IMR-90 (cell line): ENCODE measurements around the gene COL4A2. TPM values are rescaled to one million over a fixed set of nuclear protein-coding genes. Genes with fewer than 3 reads are reported as not detected.

Experiments used
- ATAC-seq: fragments of 200-7000 bp; cut with Tn5 transposase; 2 replicates; pipeline ENCODE4 v1.9.1; 2020; ENCODE audit warnings: low read depth, mild to moderate bottlenecking, moderate library complexity
- BruUV-seq: library from RNA; stranded (reverse); fragments of 400-500 nt; replicated peaks from 2 replicates; lab custom pipeline; 2021; lab: Mats Ljungman, UMichigan
- CTCF ChIA-PET: fragments of 300-600 bp; formaldehyde crosslinking; extraction: SDS; loops from one replicate; lab custom pipeline; 2021; ENCODE audit warnings: antibody characterized with exemption; lab: Yijun Ruan, JAX
- POLR2A ChIA-PET: fragments of 300-600 bp; sonication (Branson Sonifier 250); formaldehyde crosslinking; loops from one replicate; lab custom pipeline; 2022; ENCODE audit warnings: antibody characterized with exemption; ENCODE audit not compliant: unreplicated experiment; lab: Charles Lee
- DNase-seq: peaks from one replicate; pipeline ENCODE4 v3.0.0; 2013
- H2AFZ ChIP-seq: replicated peaks from 2 replicates; pipeline ENCODE3; 2013; ENCODE audit warnings: low read length, mild to moderate bottlenecking; ENCODE audit not compliant: poor library complexity
- H2AK5ac ChIP-seq: 2 replicates; pipeline ENCODE4 v1.6.1; 2013; ENCODE audit warnings: low read depth, low read length, inconsistent platforms
- H2AK9ac ChIP-seq: replicated peaks from 2 replicates; pipeline ENCODE3; 2013; ENCODE audit warnings: mild to moderate bottlenecking, low read depth, low read length, moderate library complexity; ENCODE audit not compliant: poor library complexity
- H2BK120ac ChIP-seq: 2 replicates; pipeline ENCODE4 v1.6.1; 2013; ENCODE audit warnings: low read depth, low read length, inconsistent platforms
- H2BK15ac ChIP-seq: 3 replicates; pipeline ENCODE4 v1.6.1; 2013; ENCODE audit warnings: low read depth, low read length, inconsistent platforms
- H2BK20ac ChIP-seq: 2 replicates; pipeline ENCODE4 v1.6.1; 2013; ENCODE audit warnings: low read depth, mild to moderate bottlenecking, inconsistent platforms, low read length, moderate library complexity
- H2BK5ac ChIP-seq: 2 replicates; pipeline ENCODE4 v1.6.1; 2013; ENCODE audit warnings: mild to moderate bottlenecking, low read depth, low read length, inconsistent platforms; ENCODE audit not compliant: poor library complexity, severe bottlenecking
- H3K14ac ChIP-seq: replicated peaks from 2 replicates; pipeline ENCODE4 v1.6.1; 2013; ENCODE audit warnings: low read depth, low read length, inconsistent platforms
- H3K18ac ChIP-seq: 2 replicates; pipeline ENCODE4 v1.6.1; 2013; ENCODE audit warnings: low read depth, low read length, control low read depth
- H3K23ac ChIP-seq: 2 replicates; pipeline ENCODE4 v1.6.1; 2013; ENCODE audit warnings: low read depth, low read length, inconsistent platforms
- H3K27ac ChIP-seq: 2 replicates; pipeline ENCODE4 v1.5.1; 2013; ENCODE audit warnings: mild to moderate bottlenecking, control low read depth, low read length; ENCODE audit not compliant: insufficient read depth
- H3K27me3 ChIP-seq: 2 replicates; pipeline ENCODE4 v1.6.1; 2013; ENCODE audit warnings: low read length; ENCODE audit not compliant: control insufficient read depth, insufficient read depth
- H3K36me3 ChIP-seq: 2 replicates; pipeline ENCODE4 v1.6.1; 2013; ENCODE audit warnings: low read length, mixed read lengths; ENCODE audit not compliant: control insufficient read depth, insufficient read depth
- H3K4ac ChIP-seq: 2 replicates; pipeline ENCODE4 v1.6.1; 2013; ENCODE audit warnings: low read depth, low read length, inconsistent platforms
- H3K4me1 ChIP-seq: 2 replicates; pipeline ENCODE4 v1.6.1; 2013; ENCODE audit warnings: low read length, mixed read lengths; ENCODE audit not compliant: control insufficient read depth, insufficient read depth
- H3K4me2 ChIP-seq: 2 replicates; pipeline ENCODE4 v1.6.1; 2013; ENCODE audit warnings: low read depth, mild to moderate bottlenecking, control low read depth, low read length, moderate library complexity
- H3K4me3 ChIP-seq: 2 replicates; pipeline ENCODE4 v1.5.1; 2013; ENCODE audit warnings: low read depth, mild to moderate bottlenecking, control low read depth, low read length, moderate library complexity; ENCODE audit not compliant: insufficient read depth
- H3K56ac ChIP-seq: 2 replicates; pipeline ENCODE4 v1.6.1; 2013; ENCODE audit warnings: low read length, inconsistent platforms; ENCODE audit not compliant: insufficient read depth; ENCODE audit errors: extremely low read depth
- H3K79me1 ChIP-seq, 2 experiments: 2 replicates each; pipeline ENCODE4 v1.6.1; 2013; ENCODE audit warnings: low read length in 2 of 2, inconsistent platforms in 1 of 2, low read depth in 1 of 2
- H3K9ac ChIP-seq: 2 replicates; pipeline ENCODE4 v1.6.1; 2013; ENCODE audit warnings: low read depth, low read length, control low read depth
- H3K9me1 ChIP-seq: 2 replicates; pipeline ENCODE4 v1.6.1; 2013; ENCODE audit warnings: low read length, inconsistent platforms; ENCODE audit not compliant: insufficient read depth
- H3K9me3 ChIP-seq: 2 replicates; pipeline ENCODE4 v1.6.1; 2013; ENCODE audit warnings: low read length; ENCODE audit not compliant: control insufficient read depth, insufficient read depth
- H4K20me1 ChIP-seq: 2 replicates; pipeline ENCODE4 v1.6.1; 2013; ENCODE audit warnings: low read length, inconsistent platforms; ENCODE audit not compliant: insufficient read depth
- H4K5ac ChIP-seq: 2 replicates; pipeline ENCODE4 v1.6.1; 2013; ENCODE audit warnings: mild to moderate bottlenecking, low read depth, low read length, control low read depth
- H4K8ac ChIP-seq, 2 experiments: 2 replicates each; pipeline ENCODE4 v1.6.1; 2013; ENCODE audit warnings: low read depth in 2 of 2, low read length in 2 of 2, control low read depth in 1 of 2, inconsistent platforms in 1 of 2
- H4K91ac ChIP-seq: 2 replicates; pipeline ENCODE4 v1.6.1; 2013; ENCODE audit warnings: low read depth, low read length, inconsistent platforms; ENCODE audit not compliant: insufficient read depth
- BHLHE40 ChIP-seq: fragments of 150-350 bp; IDR thresholded peaks from 2 replicates; pipeline ENCODE4 v1.6.1; 2016; ENCODE audit warnings: mild to moderate bottlenecking, low read depth, low read length
- CEBPB ChIP-seq: IDR thresholded peaks from 2 replicates; pipeline ENCODE4 v1.6.1; 2012; ENCODE audit warnings: low read depth, low read length, improper control_type of control experiment
- MAZ ChIP-seq: IDR thresholded peaks from 2 replicates; pipeline ENCODE4 v1.6.1; 2012; ENCODE audit warnings: low read depth, mild to moderate bottlenecking, low read length, improper control_type of control experiment, moderate library complexity, borderline replicate concordance
- MXI1 ChIP-seq: IDR thresholded peaks from 2 replicates; pipeline ENCODE4 v1.6.1; 2012; ENCODE audit warnings: low read depth, mild to moderate bottlenecking, low read length, moderate library complexity, borderline replicate concordance
- NFE2L2 ChIP-seq: fragments of 150-350 bp; IDR thresholded peaks from 2 replicates; pipeline ENCODE4 v1.6.1; 2016; ENCODE audit warnings: low read depth, mild to moderate bottlenecking, low read length
- RFX5 ChIP-seq: IDR thresholded peaks from 2 replicates; pipeline ENCODE4 v1.8.0; 2012; ENCODE audit warnings: low read depth, mild to moderate bottlenecking, low read length, moderate library complexity
- USF2 ChIP-seq: fragments of 150-350 bp; IDR thresholded peaks from 2 replicates; pipeline ENCODE4 v1.6.1; 2017; ENCODE audit warnings: mild to moderate bottlenecking, antibody characterized with exemption, low read length, low read depth
- WGBS, 2 experiments: methylation state at CpG; one replicate each; pipeline versions ENCODE4 v1.1.5 to v1.1.7; 2013; ENCODE audit warnings: missing lambda C conversion rate in 2 of 2; ENCODE audit not compliant: insufficient read length in 1 of 2; ENCODE audit errors: extremely low coverage in 2 of 2; 5-methylcytosine and 5-hydroxymethylcytosine counted together
- dilution Hi-C: fragments of 300-500 bp; cut with HindIII; formaldehyde crosslinking; loops from one replicate; pipeline ENCODE4 v1.14.3; 2018; ENCODE audit warnings: low sequenced_read_pairs; ENCODE audit not compliant: unreplicated experiment
- in situ Hi-C: fragments of 300-500 bp; cut with MboI; formaldehyde crosslinking; loops from 3 replicates; pipeline ENCODE4 v1.14.3; 2019; ENCODE audit warnings: low sequenced_read_pairs, inconsistent platforms, mixed read lengths
- intact Hi-C: fragments of 100-400 bp; cut with micrococcal nuclease; formaldehyde crosslinking; loops from 2 replicates; pipeline ENCODE4 v1.10.0; 2022
- polyA plus RNA-seq, 3 experiments: library from polyadenylated mRNA; depleted of rRNA; stranded (reverse); fragments of >200 nt; gene quantifications; 2 replicates each; pipeline ENCODE4 v1.2.3, GENCODE V29; 2012; ENCODE audit warnings: low replicate concordance in 1 of 3
- total RNA-seq: library from RNA; depleted of rRNA; stranded (reverse); fragments of >200 nt; gene quantifications from 2 replicates; pipeline ENCODE4 v1.2.3, GENCODE V29; 2012

COL4A2 gene
- total and polyA plus RNA-seq, 2 of the 4 experiments (the other 2 are of a cell fraction), result 90.7 to 457 TPM

- Histone ChIP-seq H3K14ac (no peak overlapping the region), H2BK5ac (no peak overlapping the region), H3K9ac (no peak overlapping the region), H2AFZ (no peak overlapping the region), H3K23ac (no peak overlapping the region), H2AK9ac (no peak overlapping the region), H3K9me1 (peaks cover 46% of the 10 kb centered on the region), H3K9me3 (no peaks in the 10 kb centered on the region), H2BK20ac (no peak overlapping the region), H3K27me3 (no peaks in the 10 kb centered on the region), H2AK5ac (no peak overlapping the region), H3K27ac (no peak overlapping the region), H3K4me3 (no peak overlapping the region), H4K5ac (no peak overlapping the region), H3K4me1 (peaks cover 17% of the 10 kb centered on the region), H4K91ac (no peak overlapping the region), H3K56ac (no peak overlapping the region), H3K79me1 (peaks cover 18 to 90% of the 10 kb centered on the region in 2 experiments), H4K20me1 (peaks cover 94% of the 10 kb centered on the region), H3K4me2 (no peak overlapping the region), H2BK15ac (no peak overlapping the region), H4K8ac (no peak overlapping the region), H3K36me3 (peaks cover 40% of the 10 kb centered on the region), H3K4ac (no peak overlapping the region), H3K18ac (no peak overlapping the region), H2BK120ac (no peak overlapping the region)
- DNase-seq (no peak), ATAC-seq (no peak)
- ChIA-PET POLR2A (no interaction called here), CTCF (no interaction called here)
- dilution Hi-C loops (no loop called here), in situ Hi-C loops (no loop called here), intact Hi-C loops (no loop called here)
- no CpG with 5 or more reads among the region's 6 CpGs for WGBS, 2 experiments
- BruUV-seq, result no TSS peak
- TF ChIP-seq USF2 (no peak), BHLHE40 (no peak), CEBPB (no peak), NFE2L2 (no peak), MAZ (no peak), MXI1 (no peak), RFX5 (no peak)
Measured at GRCh38 chr13:110272651-110273050, 34.4 kb upstream of the COL4A2 start.
